ENCODE data around the gene SUPT7L.
"Not testable (repeated sequence)": the region's sequence is repeated elsewhere in the genome, so short reads cannot be mapped to it uniquely, and the experiment has no call there.

The SUPT7L gene

DNA sequence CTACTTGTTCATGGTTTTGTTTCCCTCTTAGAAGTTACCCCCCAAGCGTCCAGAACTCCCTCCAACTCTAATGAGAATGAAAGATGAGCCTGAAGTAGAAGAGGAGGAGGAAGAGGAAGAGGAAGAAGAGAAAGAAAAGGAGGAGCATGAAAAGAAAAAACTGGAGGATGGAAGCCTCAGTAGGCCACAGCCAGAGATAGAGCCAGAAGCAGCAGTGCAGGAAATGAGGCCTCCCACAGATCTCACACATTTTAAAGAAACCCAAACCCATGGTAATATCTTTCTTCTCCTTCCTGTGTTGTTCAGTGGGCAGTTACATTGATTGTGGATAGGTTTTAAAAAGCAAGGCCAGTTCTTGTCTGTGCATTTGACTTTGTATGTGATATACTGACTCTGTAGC lies 21.6 kb upstream of the SUPT7L start:
- DNase-seq (ENCODE audit: low read depth in 2 of 2), result not testable (repeated sequence)

DNA sequence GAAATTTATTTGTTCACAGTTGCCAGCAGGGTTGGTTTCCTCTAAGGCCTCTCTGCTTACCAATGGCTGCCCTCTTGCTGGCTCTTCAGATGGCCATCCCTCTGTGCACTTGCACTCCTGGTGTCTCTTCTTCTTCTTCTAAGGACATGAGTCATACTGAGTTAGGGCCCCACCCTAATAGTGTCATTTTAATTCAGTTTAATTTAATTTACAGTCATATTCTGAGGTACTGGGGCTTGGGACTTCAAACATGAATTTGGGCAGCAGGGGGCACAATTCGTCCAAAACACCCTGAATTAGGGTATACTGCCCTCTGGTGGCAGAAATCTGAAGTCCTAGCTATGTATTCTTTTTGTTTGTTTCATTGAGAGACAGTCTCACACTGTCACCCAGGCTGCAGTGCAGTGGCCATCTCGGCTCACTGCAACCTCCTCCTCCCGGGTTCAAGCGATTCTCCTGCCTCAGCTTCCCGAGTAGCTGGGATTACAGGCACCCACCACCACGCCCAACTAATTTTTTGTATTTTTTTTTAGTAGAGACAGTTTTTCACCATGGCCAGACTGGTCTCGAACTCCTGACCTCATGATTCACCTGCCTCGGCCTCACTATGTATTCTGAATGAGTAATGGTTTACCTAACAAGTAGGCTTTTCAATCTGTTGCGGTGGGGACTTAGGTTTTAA lies 20.1 kb upstream of the SUPT7L start:
- DNase-seq (ENCODE audit: low read depth in 2 of 2), result peak; percentile 77

DNA sequence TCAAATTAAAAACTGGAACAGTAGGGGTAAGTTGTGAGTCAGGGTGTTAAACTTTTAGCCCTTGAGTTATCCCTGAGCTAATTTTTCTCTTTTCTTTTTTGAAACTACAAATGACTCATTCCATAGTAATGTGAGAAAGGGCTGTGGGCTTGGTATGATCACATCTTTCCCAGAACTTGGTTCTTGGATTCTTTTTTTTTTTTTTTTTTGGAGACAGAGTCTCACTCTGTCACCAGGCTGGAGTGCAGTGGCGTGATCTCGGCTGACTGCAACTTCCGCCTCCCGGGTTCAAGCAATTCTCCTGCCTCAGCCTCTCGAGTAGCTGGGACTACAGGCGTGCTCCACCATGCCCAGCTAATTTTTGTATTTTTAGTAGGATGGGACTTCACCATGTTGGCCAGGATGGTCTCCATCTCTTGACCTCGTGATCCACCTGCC lies 18.9 kb upstream of the SUPT7L start:
- not testable (repeated sequence) for DNase-seq (ENCODE audit: low read depth in 2 of 2)

- DNase-seq (ENCODE audit: low read depth in 2 of 2), result no peak
Measured at GRCh38 chr2:27681841-27682240, 18.4 kb upstream of the SUPT7L start.

- DNase-seq (ENCODE audit: low read depth in 2 of 2), result no peak
Measured at GRCh38 chr2:27680571-27680970, 17.2 kb upstream of the SUPT7L start.

- no peak for DNase-seq (ENCODE audit: low read depth in 2 of 2)
Measured at GRCh38 chr2:27672723-27673486, 9.5 kb upstream of the SUPT7L start.

DNA sequence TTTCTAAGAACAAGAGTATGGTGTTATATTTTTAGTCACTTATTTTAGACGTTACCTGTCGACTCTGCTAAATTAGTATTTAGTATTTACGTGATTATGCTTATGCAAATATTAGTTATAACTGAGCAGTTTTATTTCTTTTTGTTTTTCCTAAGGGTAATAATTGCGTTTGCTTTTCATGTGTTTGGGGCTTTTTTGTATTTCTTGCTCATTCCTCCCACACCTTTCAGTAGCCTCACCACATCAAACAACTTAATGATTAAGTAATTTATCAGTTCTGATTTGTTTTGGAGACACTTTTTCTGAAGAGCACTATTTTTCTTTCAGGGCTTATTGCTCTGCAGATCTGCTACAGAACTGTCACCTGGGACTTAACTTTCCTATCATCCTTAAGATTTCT lies 7.8 kb upstream of the SUPT7L start:
- no peak for DNase-seq (ENCODE audit: low read depth in 2 of 2)

DNA sequence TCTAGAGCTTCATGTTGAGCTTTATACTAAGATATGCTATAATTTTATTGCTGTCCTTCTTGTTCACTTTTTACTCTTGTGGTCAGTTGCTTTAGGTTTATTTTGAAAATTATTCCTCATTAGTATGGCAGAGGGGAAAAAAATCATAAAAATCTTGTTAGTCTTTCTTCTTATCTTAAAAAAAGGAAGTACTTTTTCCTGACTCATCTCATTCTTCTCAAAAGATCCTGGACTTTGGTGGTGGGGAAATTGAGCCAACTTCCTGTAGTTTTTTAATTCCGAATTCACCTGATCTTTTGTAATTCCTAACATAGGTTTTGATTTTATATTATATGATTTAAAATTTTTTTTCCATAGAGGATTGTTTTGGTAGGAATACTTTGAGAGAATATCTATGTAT lies 4.0 kb upstream of the SUPT7L start:
- no peak for DNase-seq (ENCODE audit: low read depth in 2 of 2)

DNA sequence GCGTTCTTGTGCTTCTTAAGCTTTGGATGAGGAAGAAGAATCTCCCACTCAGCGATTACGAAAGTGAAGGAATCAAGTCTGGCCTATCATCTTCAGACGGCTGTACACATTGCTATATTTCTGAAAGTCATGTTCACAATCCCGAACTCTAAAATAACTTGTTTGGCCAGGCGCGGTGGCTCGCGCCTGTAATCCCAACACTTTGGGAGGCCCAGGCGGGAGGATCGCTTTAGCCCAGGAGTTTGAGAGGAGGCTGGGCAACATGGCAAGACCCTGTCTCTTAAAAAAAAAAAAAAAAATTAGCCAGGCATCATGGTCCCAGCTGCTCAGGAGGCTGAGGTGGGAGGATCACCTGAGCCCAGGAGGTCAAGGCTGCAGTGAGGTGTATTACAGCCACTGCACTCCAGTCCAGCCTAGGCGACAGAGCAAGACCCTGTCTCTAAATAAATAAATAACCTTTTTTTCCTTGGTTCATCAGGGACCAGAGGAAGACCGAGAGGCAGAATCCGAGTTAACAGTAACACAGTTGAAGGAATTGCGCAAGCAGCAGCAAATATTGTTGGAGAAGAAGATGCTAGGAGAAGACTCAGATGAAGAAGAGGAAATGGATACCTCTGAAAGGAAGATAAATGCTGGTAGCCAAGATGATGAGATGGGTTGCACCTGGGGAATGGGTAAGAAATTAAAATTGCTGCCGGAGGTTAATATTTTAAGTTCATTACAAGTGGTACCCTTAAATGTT lies 1.4 kb upstream of the SUPT7L start:
- DNase-seq (ENCODE audit: low read depth in 2 of 2), result no peak

GRCh38 chr2:27664154-27664574 lies 750 bp upstream of the SUPT7L start:
- no peak for DNase-seq (ENCODE audit: low read depth in 2 of 2)

- DNase-seq (ENCODE audit: low read depth in 2 of 2), result no peak
Measured at GRCh38 chr2:27661371-27661770, 2.0 kb downstream of the SUPT7L start.

- DNase-seq (ENCODE audit: low read depth in 2 of 2), result no peak
Measured at GRCh38 chr2:27655155-27655951, 8.1 kb downstream of the SUPT7L start.

DNA sequence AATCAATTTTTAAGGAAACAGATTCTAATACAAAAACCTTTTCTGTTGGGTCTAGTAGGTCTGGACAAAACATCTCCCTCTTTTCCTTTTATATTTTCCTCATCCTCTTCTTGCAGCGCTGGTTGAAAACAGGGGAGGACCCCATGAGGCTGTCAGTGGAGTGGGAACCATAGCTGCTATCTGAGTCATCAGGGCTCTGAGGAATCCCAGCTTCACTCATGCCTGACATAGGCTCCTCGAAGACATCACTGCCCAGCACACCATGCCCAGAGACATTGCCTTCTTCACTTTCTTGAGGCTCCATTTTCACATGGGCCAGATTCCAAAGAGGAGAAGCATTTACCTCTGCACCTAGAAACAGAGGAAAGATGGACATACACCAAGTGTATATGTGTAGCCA lies 10.0 kb downstream of the SUPT7L start:
- no peak for DNase-seq (ENCODE audit: low read depth in 2 of 2)

- no peak for DNase-seq (ENCODE audit: low read depth in 2 of 2)
Measured at GRCh38 chr2:27652790-27653189, 10.6 kb downstream of the SUPT7L start.

DNA sequence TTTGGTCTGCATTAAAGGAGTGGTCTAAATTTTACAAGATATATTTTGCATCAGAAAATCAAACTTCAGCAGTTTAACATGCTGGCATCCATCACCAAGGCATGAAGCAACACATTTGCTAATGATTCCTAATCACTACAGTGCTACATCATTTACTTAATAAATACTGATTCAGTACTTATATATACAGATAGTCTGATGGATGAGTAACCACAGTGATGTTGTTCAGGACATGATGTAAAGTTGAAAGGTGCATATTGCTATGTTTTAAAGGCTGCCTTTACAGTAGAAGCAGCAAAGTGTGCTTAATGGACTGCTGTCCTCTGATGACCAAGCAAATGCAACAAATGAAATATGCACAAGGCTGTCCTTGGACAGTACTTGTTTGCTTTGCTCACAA lies 11.1 kb downstream of the SUPT7L start:
- no peak for DNase-seq (ENCODE audit: low read depth in 2 of 2)

DNA sequence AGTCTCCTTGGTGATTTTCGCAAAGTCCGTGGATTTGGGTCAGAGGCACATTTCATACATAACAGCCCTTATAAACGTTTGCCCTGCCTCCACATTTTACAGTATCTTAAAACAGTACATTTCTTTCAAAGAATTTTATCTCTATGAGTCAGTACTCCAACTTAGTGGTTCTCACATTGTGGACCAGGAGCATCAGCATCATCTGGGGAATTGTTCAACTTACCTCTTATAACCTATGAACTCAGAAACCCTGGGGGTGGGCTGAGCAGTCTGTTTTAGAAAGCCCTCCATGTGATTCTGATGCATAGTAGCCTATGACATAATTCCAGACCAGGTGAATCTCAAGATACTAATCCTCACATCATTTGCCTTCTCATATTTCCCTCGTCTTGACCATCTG lies 12.4 kb downstream of the SUPT7L start:
- DNase-seq (ENCODE audit: low read depth in 2 of 2), result no peak

DNA sequence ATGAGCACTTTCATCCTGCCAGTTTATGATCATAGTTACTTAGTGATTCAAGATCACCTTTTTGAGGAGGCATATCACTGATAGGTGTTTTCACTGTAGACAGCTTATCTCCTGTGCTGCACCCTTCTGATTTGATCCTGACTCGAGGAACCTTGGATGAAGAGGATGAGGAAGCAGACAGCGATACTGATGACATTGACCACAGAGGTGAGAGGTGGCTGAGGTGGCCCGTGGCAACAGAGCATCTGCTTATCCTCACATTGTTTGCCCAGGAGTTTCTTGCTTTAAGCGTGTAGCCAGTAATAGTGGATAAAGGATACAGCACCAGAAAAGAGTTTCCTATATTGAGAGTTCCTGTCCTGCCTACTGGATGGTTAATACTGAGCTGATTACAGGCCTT lies 15.7 kb downstream of the SUPT7L start:
- DNase-seq (ENCODE audit: low read depth in 2 of 2), result no peak

- DNase-seq (ENCODE audit: low read depth in 2 of 2), result no peak
Measured at GRCh38 chr2:27647289-27647688, 16.1 kb downstream of the SUPT7L start.

- DNase-seq (ENCODE audit: low read depth in 2 of 2), result no peak
Measured at GRCh38 chr2:27645197-27645596, 18.2 kb downstream of the SUPT7L start.

- DNase-seq (ENCODE audit: low read depth in 2 of 2), result no peak
Measured at GRCh38 chr2:27640722-27641245, 22.6 kb downstream of the SUPT7L start.

DNA sequence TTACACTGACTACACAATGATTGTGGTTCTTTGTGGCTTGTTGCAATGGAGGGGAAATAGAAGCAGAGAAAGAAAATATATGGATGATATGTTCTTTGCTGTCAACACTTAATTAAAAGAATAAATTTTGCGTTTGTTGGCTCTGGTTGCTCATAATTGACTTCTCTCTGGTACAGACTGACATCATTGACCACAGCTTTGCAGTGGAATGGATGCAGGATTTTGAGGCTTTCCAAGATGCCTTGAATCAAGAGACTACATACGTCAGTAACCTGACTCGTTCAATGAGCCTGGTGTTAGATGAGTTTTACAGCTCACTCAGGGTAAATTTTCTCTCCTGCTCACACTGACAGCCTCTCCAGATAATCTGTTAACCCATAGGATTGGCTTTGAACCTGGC lies 24.7 kb downstream of the SUPT7L start:
- DNase-seq (ENCODE audit: low read depth in 2 of 2), result no peak
